Activated B cell treated with CpG ODN at 0.5 μM for 24 hours (primary cell): ENCODE measurements around the gene STARD5. TPM values are rescaled to one million over a fixed set of nuclear protein-coding genes. Genes with fewer than 3 reads are reported as not detected.

ENCODE experiments used
- ATAC-seq: fragments of 200-7000 bp; cut with Tn5 transposase; one replicate; pipeline ENCODE4 v1.10.0; 2021; ENCODE audit warnings: low read depth, mild to moderate bottlenecking, moderate library complexity
- CTCF ChIA-PET: fragments of 350-600 bp; sonication (Branson Sonifier 250); formaldehyde crosslinking; loops from one replicate; lab custom pipeline; 2021; ENCODE audit warnings: antibody characterized with exemption; lab: Charles Lee
- POLR2A ChIA-PET: fragments of 350-600 bp; sonication (Branson Sonifier 250); formaldehyde crosslinking; loops from one replicate; lab custom pipeline; 2021; ENCODE audit warnings: antibody characterized with exemption; lab: Charles Lee
- DNase-seq: peaks from one replicate; pipeline ENCODE4 v3.0.0; 2022
- H3K27ac Mint-ChIP-seq: one replicate; pipeline ENCODE4 v1.8.0; 2020; ENCODE audit warnings: mixed read lengths
- H3K27me3 Mint-ChIP-seq: one replicate; pipeline ENCODE4 v1.8.0; 2021; ENCODE audit warnings: mixed read lengths
- H3K36me3 Mint-ChIP-seq: one replicate; pipeline ENCODE4 v1.8.0; 2021; ENCODE audit warnings: low read depth, mixed read lengths
- H3K4me1 Mint-ChIP-seq: one replicate; pipeline ENCODE4 v1.8.0; 2021; ENCODE audit warnings: mixed read lengths
- H3K4me3 Mint-ChIP-seq: one replicate; pipeline ENCODE4 v1.8.0; 2020; ENCODE audit warnings: mild to moderate bottlenecking, mixed read lengths
- H3K9me3 Mint-ChIP-seq: one replicate; pipeline ENCODE4 v1.8.0; 2020; ENCODE audit warnings: mixed read lengths
- CTCF ChIP-seq: fragments of 200-600 bp; IDR thresholded peaks from one replicate; pipeline ENCODE4 v1.8.0; 2022; ENCODE audit warnings: antibody characterized with exemption, mild to moderate bottlenecking
- intact Hi-C: fragments of 100-400 bp; cut with micrococcal nuclease; formaldehyde crosslinking; loops from one replicate; pipeline ENCODE4 v1.15.1; 2024
- total RNA-seq: library from RNA; stranded (reverse); gene quantifications from 2 replicates; pipeline ENCODE4 v1.2.3, GENCODE V29; 2022

Gene STARD5
- total RNA-seq, 1 donor from 2014 or later: 14.3 TPM

GRCh38 chr15:81273200-81273599 is 50.7 kb downstream of the STARD5 start:
- DNase-seq (no peak), ATAC-seq (no peak)
- H3K27me3 Mint-ChIP-seq: no peaks in the 10 kb centered on the region
- CTCF ChIA-PET: interaction anchor here (1.1 to 6.3 kb wide), 6 partner anchors 10 to 138 kb away, joined by 3 to 158 read pairs (median 64); no protein-coding TSS in a partner anchor
- POLR2A ChIA-PET: no interaction called here
- no peak overlapping the region for H3K27ac Mint-ChIP-seq
- intact Hi-C loops: no loop called here
- no peak for TF ChIP-seq CTCF
- H3K36me3 Mint-ChIP-seq: peaks cover 9% of the 10 kb centered on the region
- peaks cover 7% of the 10 kb centered on the region for H3K9me3 Mint-ChIP-seq
- H3K4me3 Mint-ChIP-seq: no peak overlapping the region
- peaks cover 19% of the 10 kb centered on the region for H3K4me1 Mint-ChIP-seq

- Mint-ChIP-seq H3K36me3 (peaks cover 7% of the 10 kb centered on the region), H3K27ac (no peak overlapping the region), H3K4me3 (no peak overlapping the region), H3K27me3 (no peaks in the 10 kb centered on the region), H3K4me1 (peaks cover 19% of the 10 kb centered on the region), H3K9me3 (peaks cover 2% of the 10 kb centered on the region)
- ATAC-seq: no peak
- DNase-seq: no peak
- ChIA-PET POLR2A (interaction anchor here (1.1 kb wide), 1 partner anchor 129 kb away, joined by 3 read pairs; no protein-coding TSS in a partner anchor), CTCF (interaction anchor here (0.8 to 6.3 kb wide), 6 partner anchors 21 to 163 kb away, joined by 3 to 158 read pairs (median 28); no protein-coding TSS in a partner anchor)
- intact Hi-C loops: no loop called here
- no peak for TF ChIP-seq CTCF
These were observed 51.9 kb downstream of the STARD5 start for GRCh38 chr15:81271761-81272644.

DNA sequence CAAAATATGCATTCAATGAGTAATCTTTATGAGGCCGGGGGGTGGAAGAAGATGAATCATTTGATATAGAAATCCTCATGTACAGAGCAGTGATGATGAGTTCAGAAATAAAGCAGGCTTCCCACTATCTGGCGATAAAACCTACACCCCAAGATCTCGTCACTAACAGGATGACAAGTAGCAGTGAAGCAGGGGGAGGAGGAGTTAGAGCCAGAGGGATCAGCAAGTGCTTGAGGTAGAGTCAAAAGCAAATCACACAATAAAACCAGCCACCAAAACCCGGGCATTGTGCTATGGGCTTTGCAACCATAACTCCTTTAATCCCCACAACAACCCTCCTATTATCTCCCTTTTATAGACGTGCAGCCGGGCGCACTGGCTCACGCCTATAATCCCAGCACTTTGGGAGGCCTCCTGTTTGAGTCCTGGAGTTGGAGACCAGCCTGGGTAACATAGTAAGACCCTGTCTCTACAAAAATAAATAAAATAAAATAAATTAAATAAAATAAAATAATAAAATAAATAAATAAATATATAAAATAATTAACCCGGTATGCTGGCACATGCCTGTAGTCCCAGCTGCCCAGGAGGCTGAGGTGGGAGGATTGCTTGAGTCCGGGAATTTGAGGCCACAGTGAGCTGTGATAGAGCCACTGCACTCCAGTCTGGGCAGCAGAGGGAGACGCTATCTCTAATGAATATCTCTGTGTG is 53.0 kb downstream of the STARD5 start:
- intact Hi-C loops: no loop called here
- ChIA-PET POLR2A (no interaction called here), CTCF (interaction anchor here (1.7 to 6.3 kb wide), 2 partner anchors 64 to 132 kb away, joined by 4 to 158 read pairs; no protein-coding TSS in a partner anchor)
- Mint-ChIP-seq H3K4me3 (no peak overlapping the region), H3K4me1 (peaks cover 20% of the 10 kb centered on the region), H3K27ac (no peak overlapping the region), H3K36me3 (no peaks in the 10 kb centered on the region), H3K27me3 (no peaks in the 10 kb centered on the region), H3K9me3 (no peaks in the 10 kb centered on the region)
- ATAC-seq (no peak), DNase-seq (no peak)
- TF ChIP-seq CTCF: no peak

DNA sequence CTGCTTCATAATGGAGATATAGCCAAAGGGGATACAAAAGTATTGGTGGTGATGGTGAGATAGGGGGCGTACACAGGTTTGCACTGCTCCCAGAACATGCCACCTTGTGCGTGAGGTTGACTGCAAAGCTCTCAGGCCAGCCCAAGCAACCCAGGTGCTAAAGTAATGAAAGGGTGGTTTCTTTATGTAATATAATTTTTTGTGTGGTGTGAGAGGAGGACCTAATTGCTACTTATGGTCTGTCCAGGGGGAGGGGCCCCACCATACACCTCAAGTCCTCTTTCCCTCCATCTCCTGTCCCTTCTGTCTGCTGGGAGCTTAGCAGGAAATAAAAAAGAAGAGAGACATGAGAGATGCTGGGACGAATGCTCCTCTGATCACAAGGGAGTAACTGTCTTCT is 53.8 kb downstream of the STARD5 start:
- intact Hi-C loops: no loop called here
- ChIA-PET POLR2A (no interaction called here), CTCF (interaction anchor here (1.7 to 6.6 kb wide), 2 partner anchors 133 to 164 kb away, joined by 4 to 319 read pairs; no protein-coding TSS in a partner anchor)
- Mint-ChIP-seq H3K9me3 (no peaks in the 10 kb centered on the region), H3K27me3 (no peaks in the 10 kb centered on the region), H3K36me3 (no peaks in the 10 kb centered on the region), H3K27ac (no peak overlapping the region), H3K4me3 (no peak overlapping the region), H3K4me1 (peaks cover 20% of the 10 kb centered on the region)
- DNase-seq: no peak
- ATAC-seq: no peak
- no peak for TF ChIP-seq CTCF
